K562 (cell line): ENCODE data around the gene TMOD3. TPM values are rescaled to one million over a fixed set of nuclear protein-coding genes. Genes with fewer than 3 reads are reported as not detected.

ENCODE experiments used
- GATA2 ChIP-seq: sonication (generic); formaldehyde crosslinking; IDR thresholded peaks from 2 replicates; pipeline ENCODE4 v1.4.0; 2020; ENCODE audit warnings: mild to moderate bottlenecking, missing genetic modification reagents
- HDAC8 ChIP-seq: fragments of 450-650 bp; IDR thresholded peaks from 2 replicates; pipeline ENCODE4 v1.6.1; 2016; ENCODE audit warnings: mild to moderate bottlenecking, missing genetic modification characterization, moderate library complexity, missing compliant biosample characterization
- MEF2A ChIP-seq: IDR thresholded peaks from 2 replicates; pipeline ENCODE4 v1.6.1; 2011; ENCODE audit warnings: low read depth, mild to moderate bottlenecking, low read length, moderate library complexity; ENCODE audit not compliant: control insufficient read depth
- NR4A1 ChIP-seq, 2 experiments: fragments of 250-450 bp in 1 of 2; fragments of 450-650 bp in 1 of 2; sonication (Bioruptor Pico) in 1 of 2; IDR thresholded peaks; 2 replicates each; pipeline versions ENCODE4 v1.4.0 to v1.6.1; 2016 to 2020; ENCODE audit warnings: mild to moderate bottlenecking in 2 of 2, missing compliant biosample characterization in 1 of 2, missing genetic modification characterization in 1 of 2, moderate library complexity in 1 of 2
- PCBP1 ChIP-seq: fragments of 200-400 bp; formaldehyde crosslinking; IDR thresholded peaks from 2 replicates; pipeline ENCODE4 v1.6.1; 2018; ENCODE audit warnings: mild to moderate bottlenecking, low read depth, low read length; ENCODE audit not compliant: poor library complexity, severe bottlenecking
- RFX7 ChIP-seq: fragments of 250-450 bp; sonication (Bioruptor Pico); IDR thresholded peaks from 2 replicates; pipeline ENCODE4 v1.5.1; 2021; ENCODE audit warnings: mild to moderate bottlenecking
- SMARCE1 ChIP-seq: fragments of 450-650 bp; IDR thresholded peaks from 2 replicates; pipeline ENCODE4 v1.7.1; 2016; ENCODE audit warnings: mild to moderate bottlenecking
- SRSF9 ChIP-seq: fragments of 200-400 bp; formaldehyde crosslinking; IDR thresholded peaks from 2 replicates; pipeline ENCODE4 v1.6.1; 2017; ENCODE audit warnings: low read depth, low read length, borderline replicate concordance
- YY1 ChIP-seq, 3 experiments: IDR thresholded peaks; 2 replicates each; pipeline ENCODE4 v1.6.1; 2011; ENCODE audit warnings: low read length in 2 of 3, mild to moderate bottlenecking in 2 of 3, moderate library complexity in 2 of 3, borderline replicate concordance in 1 of 3, control low read depth in 1 of 3, low read depth in 1 of 3; ENCODE audit not compliant: insufficient read depth in 3 of 3, insufficient replicate concordance in 2 of 3, control insufficient read depth in 1 of 3, insufficient read length in 1 of 3; ENCODE audit errors: extremely low read depth in 1 of 3
- ZC3H11A ChIP-seq: IDR thresholded peaks from 2 replicates; pipeline ENCODE4 v1.6.1; 2012; ENCODE audit warnings: low read depth, low read length, improper control_type of control experiment
- ZFP30 ChIP-seq: fragments of 250-450 bp; sonication (Bioruptor Pico); IDR thresholded peaks from 2 replicates; pipeline ENCODE4 v1.8.0; 2022; ENCODE audit warnings: moderate library complexity, mild to moderate bottlenecking, inconsistent platforms, borderline replicate concordance
- polyA plus RNA-seq, 8 experiments: library from polyadenylated mRNA; depleted of rRNA in 4 of 8; stranded (reverse) in 5 of 8; unstranded in 3 of 8; fragments of >200 nt; fragmentation: Nextera tagmentation in 2 of 8; fragmentation: Illumina TruSeq in 1 of 8; extraction: Ambion mirVana in 2 of 8; extraction: Trizol in 1 of 8; gene quantifications; 2 replicates each; pipeline versions ENCODE4 v1.2.1 to v1.2.3, GENCODE V29; 2011 to 2014; ENCODE audit warnings: inconsistent platforms in 1 of 8, missing spikeins in 1 of 8
- total RNA-seq, 7 experiments: library from RNA; depleted of rRNA in 6 of 7; stranded (reverse); fragments of >200 nt in 6 of 7; fragmentation: Illumina TruSeq in 2 of 7; extraction: Trizol in 2 of 7; gene quantifications; 2 replicates each; pipeline versions ENCODE4 v1.2.1 to v1.2.3, GENCODE V29; 2011 to 2021; ENCODE audit warnings: low replicate concordance in 1 of 7
- TF ChIP-seq, protein P1 (sequence below), 2 experiments: IDR thresholded peaks; 2 replicates each; pipeline ENCODE4 v1.6.1; 2011; ENCODE audit warnings: borderline replicate concordance in 1 of 2, control low read depth in 1 of 2, low read depth in 1 of 2, low read length in 1 of 2, mild to moderate bottlenecking in 1 of 2, mixed read lengths in 1 of 2, moderate library complexity in 1 of 2; ENCODE audit not compliant: insufficient read depth in 1 of 2, insufficient read length in 1 of 2, poor library complexity in 1 of 2, severe bottlenecking in 1 of 2; ENCODE audit errors: extremely low read depth in 1 of 2
- TF ChIP-seq, protein P2 (sequence below): fragments of 450-650 bp; IDR thresholded peaks from 2 replicates; pipeline ENCODE4 v1.7.1; 2018; ENCODE audit warnings: mild to moderate bottlenecking, low read depth; ENCODE audit not compliant: partially characterized antibody
- TF ChIP-seq, protein P3 (sequence below): fragments of 450-650 bp; IDR thresholded peaks from 2 replicates; pipeline ENCODE4 v1.6.1; 2017; ENCODE audit warnings: antibody characterized with exemption
- TF ChIP-seq, protein P4 (sequence below): fragments of 450-650 bp; conservative IDR thresholded peaks from 2 replicates; pipeline ENCODE4 v1.6.1; 2016; ENCODE audit warnings: missing genetic modification characterization, low read depth, mild to moderate bottlenecking, control low read depth, missing compliant biosample characterization

Gene TMOD3
- total and polyA plus RNA-seq, 9 of the 15 experiments (the other 6 are each of a cell fraction or from before 2014, with no cell fraction given) = 6.8 to 45.0 (median 30.9) TPM

DNA sequence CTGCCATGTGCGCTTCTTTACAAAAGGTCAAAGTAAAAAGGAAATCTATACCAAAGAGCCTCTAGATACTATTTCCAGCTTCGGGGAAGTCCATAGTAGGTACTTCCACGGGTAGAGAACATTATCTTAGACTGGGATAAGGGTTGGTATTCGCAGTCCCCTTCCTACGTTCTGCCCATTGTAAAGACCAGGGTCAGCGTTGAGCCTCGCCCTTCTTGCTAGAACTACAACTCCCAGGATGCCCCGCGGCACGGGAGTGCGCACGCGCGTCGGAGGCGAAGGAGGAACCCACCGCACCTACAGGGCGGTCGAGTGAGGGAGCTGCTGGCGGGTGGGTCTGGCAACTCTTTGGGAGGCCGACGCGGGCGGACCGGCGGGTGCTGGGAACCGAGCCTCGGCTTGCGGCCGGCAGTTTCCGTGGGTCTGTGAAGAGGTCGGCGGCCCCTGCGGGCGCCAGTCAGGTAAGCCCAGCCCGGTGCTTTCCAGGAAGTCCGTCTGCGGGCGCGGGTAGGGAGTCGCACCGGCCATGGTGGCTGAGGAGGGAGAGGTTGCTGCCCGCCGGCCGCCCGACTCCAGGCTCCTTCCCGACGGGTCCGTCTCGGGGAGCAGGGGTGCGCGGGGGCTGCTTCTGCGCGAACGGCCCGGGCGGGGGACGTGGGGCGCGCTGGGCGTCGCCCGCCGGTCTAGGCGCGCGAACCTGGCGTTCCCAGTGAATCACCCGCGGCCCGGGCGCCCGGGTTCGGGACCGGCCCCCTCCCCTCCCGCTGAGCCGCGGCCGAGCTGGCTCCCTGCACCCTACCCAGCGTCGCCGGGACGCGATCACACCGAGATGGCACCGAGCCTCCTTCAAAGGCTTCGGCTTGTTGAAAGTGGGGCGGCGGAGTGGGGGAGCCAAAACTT is at the start of gene TMOD3 (continued):
- TF ChIP-seq HDAC8 (tag) (no peak), SMARCE1 (no peak), NR4A1 (CRISPR knock-in tag; IDR thresholded peaks at IDR 0.05) (no peak), NR4A1 (tag; IDR thresholded peaks at IDR 0.05) (no peak), MEF2A (no peak), ZFP30 (CRISPR knock-in tag) (no peak), RFX7 (CRISPR knock-in tag) (no peak), ZC3H11A (no peak), SRSF9 (no peak), PCBP1 (peak; percentile 22), YY1 (IDR thresholded peaks at IDR 0.05; ENCODE audit: borderline replicate concordance in 1 of 3, control insufficient read depth in 1 of 3, extremely low read depth in 1 of 3, insufficient read depth in 3 of 3, insufficient read length in 1 of 3, insufficient replicate concordance in 2 of 3, low read depth in 1 of 3, low read length in 2 of 3) (peak in 2 of 3 experiments; percentile 27 to 59), GATA2 (no peak)
- TF ChIP-seq, protein P1, sequence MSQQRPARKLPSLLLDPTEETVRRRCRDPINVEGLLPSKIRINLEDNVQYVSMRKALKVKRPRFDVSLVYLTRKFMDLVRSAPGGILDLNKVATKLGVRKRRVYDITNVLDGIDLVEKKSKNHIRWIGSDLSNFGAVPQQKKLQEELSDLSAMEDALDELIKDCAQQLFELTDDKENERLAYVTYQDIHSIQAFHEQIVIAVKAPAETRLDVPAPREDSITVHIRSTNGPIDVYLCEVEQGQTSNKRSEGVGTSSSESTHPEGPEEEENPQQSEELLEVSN (IDR thresholded peaks at IDR 0.05; ENCODE audit: borderline replicate concordance in 1 of 2, extremely low read depth in 1 of 2, insufficient read depth in 1 of 2, insufficient read length in 1 of 2, low read depth in 1 of 2, low read length in 1 of 2, poor library complexity in 1 of 2, severe bottlenecking in 1 of 2) = peak in 1 of 2 experiments; percentile 33
- TF ChIP-seq, protein P2, sequence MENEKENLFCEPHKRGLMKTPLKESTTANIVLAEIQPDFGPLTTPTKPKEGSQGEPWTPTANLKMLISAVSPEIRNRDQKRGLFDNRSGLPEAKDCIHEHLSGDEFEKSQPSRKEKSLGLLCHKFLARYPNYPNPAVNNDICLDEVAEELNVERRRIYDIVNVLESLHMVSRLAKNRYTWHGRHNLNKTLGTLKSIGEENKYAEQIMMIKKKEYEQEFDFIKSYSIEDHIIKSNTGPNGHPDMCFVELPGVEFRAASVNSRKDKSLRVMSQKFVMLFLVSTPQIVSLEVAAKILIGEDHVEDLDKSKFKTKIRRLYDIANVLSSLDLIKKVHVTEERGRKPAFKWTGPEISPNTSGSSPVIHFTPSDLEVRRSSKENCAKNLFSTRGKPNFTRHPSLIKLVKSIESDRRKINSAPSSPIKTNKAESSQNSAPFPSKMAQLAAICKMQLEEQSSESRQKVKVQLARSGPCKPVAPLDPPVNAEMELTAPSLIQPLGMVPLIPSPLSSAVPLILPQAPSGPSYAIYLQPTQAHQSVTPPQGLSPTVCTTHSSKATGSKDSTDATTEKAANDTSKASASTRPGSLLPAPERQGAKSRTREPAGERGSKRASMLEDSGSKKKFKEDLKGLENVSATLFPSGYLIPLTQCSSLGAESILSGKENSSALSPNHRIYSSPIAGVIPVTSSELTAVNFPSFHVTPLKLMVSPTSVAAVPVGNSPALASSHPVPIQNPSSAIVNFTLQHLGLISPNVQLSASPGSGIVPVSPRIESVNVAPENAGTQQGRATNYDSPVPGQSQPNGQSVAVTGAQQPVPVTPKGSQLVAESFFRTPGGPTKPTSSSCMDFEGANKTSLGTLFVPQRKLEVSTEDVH = no peak
- TF ChIP-seq, protein P3, sequence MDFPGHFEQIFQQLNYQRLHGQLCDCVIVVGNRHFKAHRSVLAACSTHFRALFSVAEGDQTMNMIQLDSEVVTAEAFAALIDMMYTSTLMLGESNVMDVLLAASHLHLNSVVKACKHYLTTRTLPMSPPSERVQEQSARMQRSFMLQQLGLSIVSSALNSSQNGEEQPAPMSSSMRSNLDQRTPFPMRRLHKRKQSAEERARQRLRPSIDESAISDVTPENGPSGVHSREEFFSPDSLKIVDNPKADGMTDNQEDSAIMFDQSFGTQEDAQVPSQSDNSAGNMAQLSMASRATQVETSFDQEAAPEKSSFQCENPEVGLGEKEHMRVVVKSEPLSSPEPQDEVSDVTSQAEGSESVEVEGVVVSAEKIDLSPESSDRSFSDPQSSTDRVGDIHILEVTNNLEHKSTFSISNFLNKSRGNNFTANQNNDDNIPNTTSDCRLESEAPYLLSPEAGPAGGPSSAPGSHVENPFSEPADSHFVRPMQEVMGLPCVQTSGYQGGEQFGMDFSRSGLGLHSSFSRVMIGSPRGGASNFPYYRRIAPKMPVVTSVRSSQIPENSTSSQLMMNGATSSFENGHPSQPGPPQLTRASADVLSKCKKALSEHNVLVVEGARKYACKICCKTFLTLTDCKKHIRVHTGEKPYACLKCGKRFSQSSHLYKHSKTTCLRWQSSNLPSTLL = no peak
- TF ChIP-seq, protein P4, sequence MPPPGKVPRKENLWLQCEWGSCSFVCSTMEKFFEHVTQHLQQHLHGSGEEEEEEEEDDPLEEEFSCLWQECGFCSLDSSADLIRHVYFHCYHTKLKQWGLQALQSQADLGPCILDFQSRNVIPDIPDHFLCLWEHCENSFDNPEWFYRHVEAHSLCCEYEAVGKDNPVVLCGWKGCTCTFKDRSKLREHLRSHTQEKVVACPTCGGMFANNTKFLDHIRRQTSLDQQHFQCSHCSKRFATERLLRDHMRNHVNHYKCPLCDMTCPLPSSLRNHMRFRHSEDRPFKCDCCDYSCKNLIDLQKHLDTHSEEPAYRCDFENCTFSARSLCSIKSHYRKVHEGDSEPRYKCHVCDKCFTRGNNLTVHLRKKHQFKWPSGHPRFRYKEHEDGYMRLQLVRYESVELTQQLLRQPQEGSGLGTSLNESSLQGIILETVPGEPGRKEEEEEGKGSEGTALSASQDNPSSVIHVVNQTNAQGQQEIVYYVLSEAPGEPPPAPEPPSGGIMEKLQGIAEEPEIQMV (tag) = no peak
